ENCODE measurements around the gene DEDD. TPM values are rescaled to one million over a fixed set of nuclear protein-coding genes. Genes with fewer than 3 reads are reported as not detected.

DEDD gene
- polyA plus RNA-seq, 2 of the 4 experiments (the other 2 are of a cell fraction): 25.3 to 38.4 TPM

- no peaks in the 10 kb centered on the region for H3K9me3 ChIP-seq
- H3K4me1 ChIP-seq: peaks cover 23% of the 10 kb centered on the region
- no peak overlapping the region for H3K27ac ChIP-seq
- H3K4me3 ChIP-seq: no peak overlapping the region
- ChIA-PET CTCF (interaction anchor here (0.7 to 5.5 kb wide), 5 partner anchors 11 to 208 kb away, joined by 3 to 49 read pairs (median 3); partner anchors contain the start of gene PPOX), POLR2A (no interaction called here)
- TF ChIP-seq EHF (CRISPR knock-in tag; IDR thresholded peaks at IDR 0.05) (no peak), NPAS2 (CRISPR knock-in tag; IDR thresholded peaks at IDR 0.05; ENCODE audit: borderline replicate concordance) (no peak), ZFP36 (IDR thresholded peaks at IDR 0.05; ENCODE audit: borderline replicate concordance, partially characterized antibody) (no peak), EHMT2 (IDR thresholded peaks at IDR 0.05; ENCODE audit: low read depth) (no peak), REST (IDR thresholded peaks at IDR 0.05) (no peak), HMGXB4 (CRISPR knock-in tag; IDR thresholded peaks at IDR 0.05; ENCODE audit: borderline replicate concordance) (no peak)
- WGBS (ENCODE audit: missing lambda C conversion rate): 85% methylated on average over 3 of the region's 3 CpGs
- DNase-seq (ENCODE audit: low read depth in 1 of 2, low spot score in 1 of 2) (no peak), ATAC-seq (no peak), FAIRE-seq (no peak)
- H3K4me2 ChIP-seq: no peak overlapping the region
Observed at GRCh38 chr1:161179698-161180097, 47.2 kb upstream of the DEDD start.

- Histone ChIP-seq H3K9me3 (no peaks in the 10 kb centered on the region), H3K4me2 (peak overlapping the region; percentile 93), H3K27ac (peak overlapping the region; percentile 83 to 91), H3K4me3 (peak overlapping the region; percentile 63), H3K4me1 (peaks cover 22% of the 10 kb centered on the region)
- ChIA-PET CTCF (interaction anchor here (0.7 to 2.1 kb wide), 2 partner anchors 13 to 16 kb away, joined by 3 to 4 read pairs; no protein-coding TSS in a partner anchor), POLR2A (interaction anchor here (1.5 to 2.2 kb wide), 2 partner anchors 9 to 12 kb away, joined by 3 to 25 read pairs; partner anchors contain the start of gene PPOX)
- ATAC-seq (no peak), FAIRE-seq (no peak), DNase-seq (ENCODE audit: low read depth in 1 of 2, low spot score in 1 of 2) (no peak)
- no peak for TF ChIP-seq FOSB (CRISPR knock-in tag; IDR thresholded peaks at IDR 0.05)
- no peak for TF ChIP-seq CTCF (IDR thresholded peaks at IDR 0.05)
- TF ChIP-seq CBX8 (IDR thresholded peaks at IDR 0.05): no peak
- TF ChIP-seq RAD21 (conservative IDR thresholded peaks at IDR 0.05 in 1 of 2, IDR thresholded peaks at IDR 0.05 in 1 of 2): no peak
- TF ChIP-seq EHF (CRISPR knock-in tag; IDR thresholded peaks at IDR 0.05): no peak
- TF ChIP-seq HMGXB4 (CRISPR knock-in tag; IDR thresholded peaks at IDR 0.05; ENCODE audit: borderline replicate concordance): no peak
- TF ChIP-seq SMC3 (IDR thresholded peaks at IDR 0.05): no peak
- TF ChIP-seq POLR2AphosphoS2 (conservative IDR thresholded peaks at IDR 0.05; ENCODE audit: low read length): no peak
- no peak for TF ChIP-seq TFCP2L1 (CRISPR knock-in tag; IDR thresholded peaks at IDR 0.05)
- 90% methylated on average over 9 of the region's 9 CpGs for WGBS (ENCODE audit: missing lambda C conversion rate)
Observed at GRCh38 chr1:161177936-161178244, 45.4 kb upstream of the DEDD start.

Data from A549 (cell line).